Endometrial microvascular endothelial cells (primary cell): ENCODE results near the gene CSH1. TPM values are rescaled to one million over a fixed set of nuclear protein-coding genes. Genes with fewer than 3 reads are reported as not detected.
"Not testable (repeated sequence)": the region's sequence is repeated elsewhere in the genome, so short reads cannot be mapped to it uniquely, and the experiment has no call there.

Source experiments
- in situ Hi-C: cut with HindIII; loops from 2 replicates; pipeline ENCODE4 v1.10.0; 2017; ENCODE audit warnings: low sequenced_read_pairs, low pct_unique_long_range_greater_than_20kb; ENCODE audit errors: inconsistent ontology term
- total RNA-seq: library from RNA; depleted of rRNA; stranded (reverse); fragments of >200 nt; gene quantifications from one replicate; pipeline ENCODE4 v1.2.3, GENCODE V29; 2015; ENCODE audit errors: inconsistent ontology term

CSH1 gene
- total RNA-seq, 1 donor from 2014 or later = not detected

DNA sequence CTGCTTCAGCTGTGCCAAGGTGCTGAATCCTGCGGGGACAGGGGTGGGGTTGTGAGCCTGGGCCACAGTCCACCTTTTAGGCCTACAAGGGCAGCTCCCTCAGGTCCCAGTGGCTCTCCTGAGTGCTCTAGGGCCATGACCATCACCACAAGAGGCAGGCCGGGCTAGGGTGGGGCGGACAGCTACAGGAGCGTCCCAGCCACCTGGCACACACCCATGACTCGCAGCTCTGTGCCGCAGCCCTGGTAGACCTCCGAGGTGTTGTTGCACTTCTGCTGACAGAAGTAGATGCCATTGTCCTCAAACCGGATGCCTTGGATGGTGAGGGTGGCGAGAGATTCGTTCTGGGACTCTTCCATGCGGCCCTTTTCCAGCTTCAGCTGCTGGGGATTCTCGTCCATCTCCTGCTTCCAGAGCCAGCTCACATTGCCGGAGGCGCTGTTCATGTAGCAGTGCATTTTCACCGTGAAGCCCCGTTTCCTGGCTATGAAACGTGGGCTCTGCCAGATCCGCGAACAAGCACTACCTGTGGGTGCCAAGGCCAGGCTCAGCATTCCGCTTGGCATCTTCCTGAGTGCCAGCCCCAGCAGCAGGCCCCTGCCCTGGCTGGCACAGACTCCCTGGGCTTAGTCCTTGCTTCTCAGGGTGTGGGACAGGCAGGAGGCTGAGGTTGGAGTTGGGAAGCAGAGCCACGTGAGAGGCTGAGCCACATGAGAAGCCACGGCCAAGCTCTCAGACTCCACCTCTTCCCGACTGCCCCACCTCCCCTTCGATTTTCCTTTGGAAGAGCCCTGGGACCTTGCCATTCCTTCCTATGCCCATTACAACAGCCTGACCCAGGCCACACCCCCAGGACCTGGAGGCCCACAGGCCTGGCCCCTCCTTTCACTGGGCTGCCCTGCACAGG is 33.7 kb upstream of the CSH1 start:
- in situ Hi-C loops = no loop called here

DNA sequence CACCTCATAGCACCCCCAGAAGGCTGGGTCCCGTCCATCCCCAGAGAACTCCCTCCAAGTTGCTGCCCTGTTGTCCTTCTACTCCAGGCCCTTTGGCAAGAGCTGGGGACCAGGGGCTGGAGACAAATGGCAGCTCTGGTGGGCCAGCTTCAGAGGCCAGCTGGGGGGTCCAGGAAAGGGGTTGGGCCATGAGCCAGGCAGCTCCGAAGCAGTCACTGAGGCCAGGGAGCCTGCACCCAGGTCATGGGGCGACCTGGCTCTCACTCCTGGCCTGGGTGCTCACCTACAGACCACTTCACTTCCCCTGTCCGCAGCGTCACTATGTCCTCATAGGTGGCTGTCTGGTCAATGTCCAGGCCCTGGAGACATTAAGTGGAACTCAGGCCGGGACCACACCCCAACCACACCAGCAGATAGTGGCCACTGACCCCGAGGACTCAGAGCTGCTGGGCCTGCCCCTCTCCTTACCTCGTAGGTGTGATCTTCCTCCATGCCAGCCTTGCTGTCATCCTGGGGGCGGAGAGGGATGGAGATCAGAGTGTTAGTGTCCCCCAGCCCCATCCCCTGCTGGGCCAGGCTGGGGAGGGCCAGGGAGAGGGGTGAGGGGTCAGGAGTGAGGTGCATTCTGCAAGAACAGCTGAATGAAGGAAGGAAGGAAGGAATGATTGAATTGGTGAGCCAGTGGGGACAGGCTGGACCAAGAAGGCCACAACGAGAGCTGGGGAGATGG is 32.8 kb upstream of the CSH1 start:
- in situ Hi-C loops = no loop called here

DNA sequence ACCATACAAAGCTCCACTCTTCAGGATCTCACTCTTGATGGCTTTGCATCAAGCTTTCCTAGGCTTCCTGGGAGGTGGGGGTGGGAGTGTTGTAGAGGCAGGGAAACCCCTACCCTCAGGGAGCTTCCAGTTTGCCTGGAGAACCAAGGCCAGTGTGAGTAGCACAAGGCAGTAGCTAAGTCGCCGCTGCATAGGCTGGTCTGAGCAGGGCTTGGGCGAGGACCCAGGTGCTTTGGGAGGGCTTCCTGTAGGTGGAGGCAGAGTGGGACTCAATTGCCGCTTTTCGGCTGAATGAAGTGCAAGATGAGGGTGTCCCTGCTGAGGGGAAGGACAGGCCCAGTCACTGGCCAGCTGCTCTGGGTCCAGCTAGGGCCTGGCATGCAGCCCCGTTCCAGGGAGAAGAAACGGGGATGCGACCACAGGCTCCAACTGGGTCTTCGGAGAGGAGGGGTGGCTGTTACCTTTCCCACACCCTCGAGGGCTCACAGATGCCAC is 31.8 kb upstream of the CSH1 start:
- in situ Hi-C loops = no loop called here

DNA sequence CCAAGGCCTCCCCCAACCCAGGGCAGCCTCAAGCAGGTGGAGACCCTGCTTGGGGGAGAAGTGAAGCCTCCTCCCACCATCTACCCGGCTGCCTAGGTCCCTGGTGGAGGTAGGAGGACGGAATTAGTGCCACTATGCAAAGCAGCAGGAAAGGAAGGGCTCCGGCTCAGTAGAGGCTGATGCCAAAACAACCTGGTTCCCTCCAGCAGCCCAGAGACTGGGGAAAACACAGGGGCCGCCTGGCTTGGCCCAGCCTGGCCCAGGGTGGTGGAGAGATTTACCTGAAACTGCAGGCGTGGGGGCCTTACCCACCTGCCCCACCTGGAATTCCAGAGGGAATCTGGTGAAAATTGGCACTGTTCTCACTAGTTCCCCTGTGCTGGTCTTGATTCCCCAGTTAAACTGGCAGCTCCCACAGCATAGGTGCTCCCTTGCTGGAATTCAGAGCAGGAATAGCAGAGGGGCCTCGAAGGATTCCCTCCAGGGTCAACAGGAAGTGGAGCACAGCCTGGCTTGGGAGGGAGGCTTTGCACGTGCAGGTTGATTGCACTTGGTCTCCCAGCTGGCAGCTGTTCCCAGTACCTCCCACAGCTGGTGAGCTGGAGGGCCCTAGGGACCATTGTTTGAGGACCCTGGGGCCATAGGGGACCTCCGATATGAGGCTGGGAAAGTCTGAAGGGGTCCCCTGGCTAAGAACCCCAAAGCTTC is 31.2 kb upstream of the CSH1 start:
- in situ Hi-C loops = no loop called here

DNA sequence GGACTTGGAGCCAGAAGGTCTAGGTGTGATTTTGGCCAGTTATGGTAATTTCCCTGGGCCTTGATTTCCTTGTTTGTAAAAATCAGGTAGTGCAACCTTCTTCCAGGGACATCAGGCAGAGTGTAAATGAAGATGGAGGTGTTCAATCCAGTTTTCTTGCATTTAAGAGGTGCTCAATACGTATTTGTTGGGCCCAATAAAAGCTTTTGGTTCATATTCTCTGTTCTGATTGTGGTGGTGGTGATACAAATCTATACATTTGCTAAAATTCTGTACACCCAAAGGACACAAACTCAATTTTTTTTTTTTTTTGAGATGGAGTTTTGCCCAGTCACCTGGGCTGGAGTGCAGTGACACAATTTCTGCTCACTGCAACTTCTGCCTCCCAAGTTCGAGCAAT is 29.8 kb upstream of the CSH1 start:
- in situ Hi-C loops = no loop called here

DNA sequence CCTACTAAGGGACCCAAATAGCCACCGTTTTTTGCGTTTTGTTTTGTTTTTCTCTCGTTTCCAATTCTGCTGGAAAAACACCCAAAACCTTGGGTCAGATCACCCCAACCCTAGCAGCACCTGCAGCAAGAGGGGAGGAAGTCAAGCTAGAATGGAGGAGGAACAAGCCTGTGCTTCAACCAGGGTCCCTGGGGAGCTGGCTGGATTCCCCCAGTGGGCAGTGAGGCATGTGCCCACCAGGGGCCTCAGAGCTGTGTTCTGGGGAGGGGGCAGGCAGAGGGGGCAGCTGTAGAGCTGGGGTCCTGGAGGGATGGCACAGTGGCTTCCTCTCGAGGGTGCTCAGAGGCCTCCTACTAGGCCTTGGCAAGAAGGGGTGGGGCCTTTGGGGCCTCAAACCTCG is 29.2 kb upstream of the CSH1 start:
- in situ Hi-C loops = no loop called here

DNA sequence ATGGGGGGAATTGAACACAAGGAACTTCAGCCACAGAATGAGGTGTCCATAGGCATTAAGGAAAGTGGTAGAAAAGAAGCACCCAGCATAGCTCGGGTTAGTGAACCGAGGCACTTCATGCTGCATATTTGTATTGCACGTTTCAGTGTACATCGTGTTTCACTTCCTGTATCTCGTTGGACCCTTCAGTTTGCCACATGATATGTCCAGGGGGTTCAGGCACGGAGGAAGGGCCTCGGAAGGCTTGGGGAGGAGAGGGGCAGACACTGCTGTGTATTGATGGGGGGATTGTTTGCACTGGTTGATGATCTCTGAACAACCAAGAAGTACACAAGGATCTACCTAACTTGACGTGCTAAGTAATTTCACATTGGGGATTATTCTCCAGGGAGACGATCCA is 26.0 kb upstream of the CSH1 start:
- in situ Hi-C loops = not testable (repeated sequence)

DNA sequence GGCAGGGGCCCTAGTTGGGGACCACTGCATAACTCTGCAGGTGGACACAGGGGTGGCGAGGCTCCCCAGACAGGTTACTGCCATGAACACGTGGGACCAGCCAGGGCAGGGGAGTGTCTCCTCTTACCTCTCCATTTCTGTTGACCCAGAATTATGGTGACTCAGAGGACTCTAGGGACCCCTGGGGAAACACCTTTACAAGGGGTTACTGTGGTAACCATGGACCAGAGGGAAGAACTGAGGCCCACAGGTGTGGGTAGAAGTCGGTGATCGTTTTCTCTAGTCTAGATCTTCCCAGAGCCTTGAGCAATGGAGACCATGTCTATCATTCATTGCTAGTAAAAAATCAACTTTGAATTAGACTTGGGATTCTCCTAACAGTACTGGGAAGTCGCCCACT is 24.4 kb upstream of the CSH1 start:
- in situ Hi-C loops = not testable (repeated sequence)

DNA sequence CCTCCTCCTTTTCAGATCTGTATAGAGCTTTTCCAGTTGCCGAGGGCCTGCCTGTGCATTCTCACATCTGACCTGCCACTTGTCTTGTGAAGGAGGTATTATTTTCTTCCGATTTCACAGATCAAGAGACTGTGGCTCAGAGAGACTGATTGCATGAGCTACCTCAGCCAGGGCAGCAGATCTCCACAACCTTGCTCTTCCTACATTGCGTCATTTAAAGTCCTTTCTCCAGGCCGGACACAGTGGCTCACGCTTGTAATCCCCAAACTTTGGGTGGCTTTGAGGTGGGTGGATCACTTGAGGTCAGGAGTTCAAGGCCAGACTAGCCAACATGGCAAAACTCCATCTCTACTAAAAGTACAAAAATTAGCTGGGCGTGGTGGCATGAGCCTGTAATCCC is 23.7 kb upstream of the CSH1 start:
- in situ Hi-C loops = not testable (repeated sequence)

DNA sequence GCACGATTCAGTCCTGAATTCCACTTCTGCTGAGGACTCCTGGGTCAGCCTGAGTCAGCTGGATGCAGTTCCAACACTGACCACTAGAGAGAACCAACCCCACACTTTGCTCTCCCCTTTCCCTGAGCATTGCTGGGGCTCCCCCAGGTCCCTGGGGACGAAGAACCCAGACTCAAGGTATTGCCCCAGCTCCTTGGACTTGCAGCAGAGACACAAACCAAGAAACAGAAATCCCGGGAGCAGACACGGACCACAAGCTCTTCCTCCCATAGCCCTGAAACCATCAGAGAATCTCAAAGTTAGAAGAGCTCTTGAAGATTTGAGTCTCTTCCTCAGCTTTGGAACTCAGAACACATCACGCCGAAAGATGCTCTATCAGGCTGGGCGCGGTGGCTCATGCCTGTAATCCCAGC is 22.9 kb upstream of the CSH1 start:
- in situ Hi-C loops = no loop called here

DNA sequence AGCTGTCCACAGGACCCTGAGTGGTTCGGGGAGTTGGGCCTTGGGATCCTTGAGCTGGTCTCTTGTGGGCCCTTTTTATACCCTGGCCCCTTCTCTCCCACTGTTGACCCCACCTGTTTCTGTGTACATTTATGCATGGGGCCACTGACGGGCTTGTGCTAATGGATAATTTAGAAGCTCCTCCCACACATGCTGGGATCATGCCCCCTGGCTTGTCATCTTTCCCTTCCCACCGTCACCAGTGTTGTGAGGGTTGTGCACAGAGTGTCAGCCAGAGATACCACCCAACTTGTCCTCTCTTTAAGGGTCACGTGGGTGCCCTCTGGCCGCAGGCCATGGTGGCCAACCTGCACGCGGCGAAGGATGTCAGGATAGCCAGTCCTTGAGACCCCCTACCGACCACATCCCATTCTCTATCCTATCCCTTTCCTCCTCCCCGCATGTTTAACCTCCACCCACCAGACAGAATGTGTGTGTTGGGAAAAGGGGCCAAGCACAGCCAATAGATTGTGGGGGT is 22.5 kb upstream of the CSH1 start, which contains the start of gene GH1:
Gene GH1, minus strand, starts transcription at position 51 of the 517 bp plus-strand sequence. CDS start 63 bp downstream, outside the sequence.
- in situ Hi-C loops = not testable (repeated sequence)

DNA sequence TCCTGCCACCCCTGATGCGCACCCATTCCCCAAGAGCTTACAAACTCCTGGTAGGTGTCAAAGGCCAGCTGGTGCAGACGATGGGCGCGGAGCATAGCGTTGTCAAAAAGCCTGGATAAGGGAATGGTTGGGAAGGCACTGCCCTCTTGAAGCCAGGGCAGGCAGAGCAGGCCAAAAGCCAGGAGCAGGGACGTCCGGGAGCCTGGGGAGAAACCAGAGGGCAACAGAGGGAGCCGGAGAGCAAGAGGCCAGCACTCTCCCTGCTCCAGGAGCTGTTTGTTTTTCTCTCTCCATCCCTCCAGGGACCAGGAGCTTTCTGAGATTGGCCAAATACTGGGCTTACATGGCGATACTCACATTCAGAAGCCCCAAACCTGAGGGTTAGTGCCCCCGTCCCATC is 21.9 kb upstream of the CSH1 start:
- in situ Hi-C loops = no loop called here

DNA sequence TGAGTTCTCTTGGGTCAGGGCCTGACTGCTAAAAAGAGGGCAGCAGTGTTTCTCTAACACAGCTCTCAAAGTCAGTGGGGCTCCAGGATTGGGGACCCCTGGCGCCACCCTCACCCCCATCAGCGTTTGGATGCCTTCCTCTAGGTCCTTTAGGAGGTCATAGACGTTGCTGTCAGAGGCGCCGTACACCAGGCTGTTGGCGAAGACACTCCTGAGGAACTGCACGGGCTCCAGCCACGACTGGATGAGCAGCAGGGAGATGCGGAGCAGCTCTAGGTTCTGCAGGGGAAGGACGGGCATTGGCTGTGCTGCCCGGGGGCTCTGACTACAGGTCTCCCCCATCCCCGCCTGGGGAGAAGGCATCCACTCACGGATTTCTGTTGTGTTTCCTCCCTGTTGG is 21.3 kb upstream of the CSH1 start:
- in situ Hi-C loops = no loop called here

DNA sequence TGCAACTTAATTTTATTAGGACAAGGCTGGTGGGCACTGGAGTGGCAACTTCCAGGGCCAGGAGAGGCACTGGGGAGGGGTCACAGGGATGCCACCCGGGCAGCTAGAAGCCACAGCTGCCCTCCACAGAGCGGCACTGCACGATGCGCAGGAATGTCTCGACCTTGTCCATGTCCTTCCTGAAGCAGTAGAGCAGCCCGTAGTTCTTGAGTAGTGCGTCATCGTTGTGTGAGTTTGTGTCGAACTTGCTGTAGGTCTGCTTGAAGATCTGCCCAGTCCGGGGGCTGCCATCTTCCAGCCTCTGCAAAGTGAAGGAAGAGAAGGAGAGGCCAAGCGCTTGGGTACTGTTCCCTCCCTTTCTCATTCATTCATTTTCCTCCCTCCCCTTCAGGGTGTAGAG is 20.8 kb upstream of the CSH1 start:
- in situ Hi-C loops = not testable (repeated sequence)

DNA sequence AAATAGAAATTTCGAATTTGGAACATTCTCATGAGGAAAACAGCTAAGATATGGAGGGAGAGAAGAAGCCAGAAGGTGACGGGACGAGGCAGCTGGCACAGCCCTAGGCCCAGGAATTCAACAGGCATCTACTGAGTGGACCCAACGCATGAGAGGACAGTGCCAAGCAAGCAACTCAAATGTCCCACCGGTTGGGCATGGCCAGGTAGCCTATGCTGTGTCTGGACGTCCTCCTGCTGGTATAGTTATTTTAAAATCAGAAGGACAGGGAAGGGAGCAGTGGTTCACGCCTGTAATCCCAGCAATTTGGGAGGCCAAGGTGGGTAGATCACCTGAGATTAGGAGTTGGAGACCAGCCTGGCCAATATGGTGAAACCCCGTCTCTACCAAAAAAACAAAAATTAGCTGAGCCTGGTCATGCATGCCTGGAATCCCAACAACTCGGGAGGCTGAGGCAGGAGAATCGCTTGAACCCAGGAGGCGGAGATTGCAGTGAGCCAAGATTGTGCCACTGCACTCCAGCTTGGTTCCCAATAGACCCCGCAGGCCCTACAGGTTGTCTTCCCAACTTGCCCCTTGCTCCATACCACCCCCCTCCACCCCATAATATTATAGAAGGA is 20.3 kb upstream of the CSH1 start:
- in situ Hi-C loops = no loop called here

DNA sequence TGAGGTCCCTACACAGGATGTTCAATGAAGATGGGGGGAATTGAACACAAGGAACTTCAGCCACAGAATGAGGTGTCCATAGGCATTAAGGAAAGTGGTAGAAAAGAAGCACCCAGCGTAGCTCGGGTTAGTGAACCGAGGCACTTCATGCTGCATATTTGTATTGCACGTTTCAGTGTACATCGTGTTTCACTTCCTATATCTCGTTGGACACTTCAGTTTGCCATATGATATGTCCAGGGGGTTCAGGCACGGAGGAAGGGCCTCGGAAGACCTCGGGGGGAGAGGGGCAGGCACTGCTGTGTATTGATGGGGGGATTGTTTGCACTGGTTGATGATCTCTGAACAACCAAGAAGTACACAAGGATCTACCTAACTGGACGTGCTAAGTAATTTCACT is 19.4 kb upstream of the CSH1 start:
- in situ Hi-C loops = not testable (repeated sequence)

DNA sequence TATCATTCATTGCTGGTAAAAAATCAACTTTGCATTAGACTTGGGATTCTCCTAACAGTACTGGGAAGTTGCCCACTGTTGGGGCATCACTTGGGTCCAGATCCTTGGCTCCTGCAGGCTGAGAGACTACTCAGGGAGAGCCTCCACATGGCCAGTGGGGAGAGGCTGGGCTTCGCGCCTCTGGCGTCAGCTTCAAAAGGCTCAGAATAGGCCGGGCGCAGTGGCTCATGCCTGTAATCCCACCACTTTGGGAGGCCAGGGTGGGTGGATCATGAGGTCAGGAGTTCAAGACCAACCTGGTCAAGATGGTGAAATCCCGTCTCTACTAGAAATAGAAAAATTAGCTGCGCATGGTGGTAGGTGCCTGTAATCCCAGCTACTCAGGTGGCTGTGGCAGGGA is 18.1 kb upstream of the CSH1 start:
- in situ Hi-C loops = no loop called here

DNA sequence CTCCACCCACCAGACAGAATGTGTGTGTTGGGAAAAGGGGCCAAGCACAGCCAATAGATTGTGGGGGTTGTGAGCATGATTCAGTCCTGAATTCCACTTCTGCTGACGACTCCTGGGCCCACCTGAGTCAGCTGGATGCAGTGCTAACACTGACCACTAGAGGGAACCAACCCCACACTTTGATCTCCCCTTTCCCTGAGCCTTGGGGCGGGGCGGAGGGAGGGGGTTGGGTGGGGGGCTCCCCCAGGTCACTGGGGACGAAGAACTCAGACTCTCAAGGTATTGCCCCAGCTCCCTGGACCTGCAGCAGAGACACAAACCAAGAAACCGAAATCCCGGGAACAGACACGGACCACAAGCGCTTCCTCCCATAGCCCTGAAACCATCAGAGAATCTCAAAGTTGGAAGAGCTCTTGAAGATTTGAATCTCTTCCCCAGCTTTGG is 15.3 kb upstream of the CSH1 start:
- in situ Hi-C loops = no loop called here
